KMS-11 (cell line): ENCODE data around the gene THUMPD1.
"Not testable (repeated sequence)": the region's sequence is repeated elsewhere in the genome, so short reads cannot be mapped to it uniquely, and the experiment has no call there.

Experiments used
- H2AFZ ChIP-seq: fragments of 200-600 bp; sonication (generic); 2 replicates; pipeline ENCODE4 v1.6.1; 2016; ENCODE audit warnings: antibody characterized with exemption, mixed run types, low read depth
- H3K27ac ChIP-seq: fragments of 200-600 bp; sonication (generic); 2 replicates; pipeline ENCODE4 v1.6.1; 2016; ENCODE audit warnings: mild to moderate bottlenecking, mixed run types
- H3K27me3 ChIP-seq: fragments of 200-600 bp; sonication (generic); 2 replicates; pipeline ENCODE4 v1.6.1; 2017; ENCODE audit warnings: mild to moderate bottlenecking, low read depth, mixed run types, moderate library complexity; ENCODE audit not compliant: insufficient read depth
- H3K36me3 ChIP-seq: fragments of 200-600 bp; sonication (generic); 2 replicates; pipeline ENCODE4 v1.6.1; 2017; ENCODE audit warnings: mild to moderate bottlenecking, mixed run types; ENCODE audit not compliant: insufficient read depth
- H3K4me1 ChIP-seq: fragments of 200-600 bp; sonication (generic); 2 replicates; pipeline ENCODE4 v1.6.1; 2016; ENCODE audit warnings: mild to moderate bottlenecking, low read depth, mixed run types; ENCODE audit not compliant: poor library complexity, severe bottlenecking
- H3K4me2 ChIP-seq: fragments of 200-600 bp; sonication (generic); 2 replicates; pipeline ENCODE4 v1.7.0; 2016; ENCODE audit warnings: mild to moderate bottlenecking, mixed run types
- H3K4me3 ChIP-seq: fragments of 200-600 bp; sonication (generic); IDR thresholded peaks from 2 replicates; pipeline ENCODE4 v1.6.1; 2017; ENCODE audit warnings: low read depth, low read length, mixed read lengths; ENCODE audit not compliant: insufficient read depth
- H3K79me2 ChIP-seq: fragments of 200-600 bp; sonication (generic); 2 replicates; pipeline ENCODE4 v1.6.1; 2016; ENCODE audit warnings: low read depth, mixed run types; ENCODE audit not compliant: insufficient read depth
- H3K9ac ChIP-seq: fragments of 200-600 bp; sonication (generic); 2 replicates; pipeline ENCODE4 v1.6.1; 2016; ENCODE audit warnings: mild to moderate bottlenecking, mixed run types
- H4K20me1 ChIP-seq: fragments of 200-600 bp; sonication (generic); 2 replicates; pipeline ENCODE4 v1.6.1; 2016; ENCODE audit warnings: mild to moderate bottlenecking, mixed run types; ENCODE audit not compliant: insufficient read depth
- CTCF ChIP-seq: fragments of 200-600 bp; sonication (generic); conservative IDR thresholded peaks from 2 replicates; pipeline ENCODE4 v1.6.1; 2017; ENCODE audit warnings: low read depth, mild to moderate bottlenecking, antibody characterized with exemption, low read length, moderate library complexity, mixed read lengths

Gene THUMPD1

GRCh38 chr16:20763461-20764232 is 22.0 kb upstream of the THUMPD1 start, which contains the start of gene ACSM3:
TSS of gene ACSM3 (plus strand) at chr16:20764014. CDS start at chr16:20770035, 6,021 bp downstream.
- H4K20me1 ChIP-seq, result no peaks in the 10 kb centered on the region
- H2AFZ ChIP-seq, result peak within 1 kb of the TSS; percentile 87
- H3K4me1 ChIP-seq, result peaks cover 14% of the 10 kb centered on the region
- no peaks in the 10 kb centered on the region for H3K27me3 ChIP-seq
- no peaks in the 10 kb centered on the region for H3K36me3 ChIP-seq
- TF ChIP-seq CTCF, result no peak
- peak within 1 kb of the TSS; percentile 50 for H3K27ac ChIP-seq
- H3K4me2 ChIP-seq, result peak within 1 kb of the TSS; percentile 74
- H3K9ac ChIP-seq, result peak within 1 kb of the TSS; percentile 36; the same call in 1 of the 2 replicates
- H3K4me3 ChIP-seq, result peak within 1 kb of the TSS; percentile 64
- no peaks in the 10 kb centered on the region for H3K79me2 ChIP-seq

- H3K9ac ChIP-seq, result no peak overlapping the region
- H3K36me3 ChIP-seq, result no peaks in the 10 kb centered on the region
- peak overlapping the region; percentile 87 for H2AFZ ChIP-seq
- no peaks in the 10 kb centered on the region for H3K27me3 ChIP-seq
- peak overlapping the region; percentile 74 for H3K4me2 ChIP-seq
- H3K27ac ChIP-seq, result no peak overlapping the region; the same call in 1 of the 2 replicates
- no peaks in the 10 kb centered on the region for H4K20me1 ChIP-seq
- no peak for TF ChIP-seq CTCF
- H3K79me2 ChIP-seq, result no peaks in the 10 kb centered on the region
- peaks cover 14% of the 10 kb centered on the region for H3K4me1 ChIP-seq
- H3K4me3 ChIP-seq, result no peak overlapping the region
These were observed 20.9 kb upstream of the THUMPD1 start for GRCh38 chr16:20762404-20763123.

GRCh38 chr16:20761175-20761574 is 19.6 kb upstream of the THUMPD1 start:
- H3K4me1 ChIP-seq, result peaks cover 14% of the 10 kb centered on the region
- H4K20me1 ChIP-seq, result no peaks in the 10 kb centered on the region
- H3K79me2 ChIP-seq, result no peaks in the 10 kb centered on the region
- H3K4me3 ChIP-seq, result no peak overlapping the region
- no peak overlapping the region for H3K9ac ChIP-seq
- TF ChIP-seq CTCF, result no peak
- no peak overlapping the region for H3K4me2 ChIP-seq
- H3K27ac ChIP-seq, result no peak overlapping the region
- H2AFZ ChIP-seq, result no peak overlapping the region
- no peaks in the 10 kb centered on the region for H3K36me3 ChIP-seq
- no peaks in the 10 kb centered on the region for H3K27me3 ChIP-seq

GRCh38 chr16:20760346-20760745 is 18.7 kb upstream of the THUMPD1 start:
- no peak overlapping the region for H2AFZ ChIP-seq
- no peak overlapping the region for H3K4me2 ChIP-seq

GRCh38 chr16:20755799-20756198 is 14.2 kb upstream of the THUMPD1 start:
- not testable (repeated sequence) for H3K4me3 ChIP-seq, H3K27me3 ChIP-seq, H3K9ac ChIP-seq, H2AFZ ChIP-seq, H4K20me1 ChIP-seq, H3K36me3 ChIP-seq, H3K79me2 ChIP-seq, H3K4me1 ChIP-seq, H3K27ac ChIP-seq, H3K4me2 ChIP-seq

More at GRCh38 chr16:20760346-20760745, 18.7 kb upstream of the THUMPD1 start:
- H3K9ac ChIP-seq, result no peak overlapping the region
- no peak for TF ChIP-seq CTCF
- no peaks in the 10 kb centered on the region for H3K36me3 ChIP-seq
- H3K79me2 ChIP-seq, result no peaks in the 10 kb centered on the region
- H3K4me3 ChIP-seq, result no peak overlapping the region
- H4K20me1 ChIP-seq, result no peaks in the 10 kb centered on the region
- peaks cover 14% of the 10 kb centered on the region for H3K4me1 ChIP-seq
- no peak overlapping the region for H3K27ac ChIP-seq
- no peaks in the 10 kb centered on the region for H3K27me3 ChIP-seq
